ENCODE measurements around the gene CYFIP2.

- TF ChIP-seq KAT7 (CRISPR knock-in tag; IDR thresholded peaks at IDR 0.05; ENCODE audit: borderline replicate concordance) = no peak
- no peak for TF ChIP-seq TEAD4 (CRISPR knock-in tag; IDR thresholded peaks at IDR 0.05)
- no peak for TF ChIP-seq GTF2I (CRISPR knock-in tag; conservative IDR thresholded peaks at IDR 0.05)
- no peak for TF ChIP-seq ZNF396 (CRISPR knock-in tag; IDR thresholded peaks at IDR 0.05; ENCODE audit: borderline replicate concordance)
- no peak for TF ChIP-seq GABPB1 (CRISPR knock-in tag; IDR thresholded peaks at IDR 0.05)
- no peak for TF ChIP-seq CTCF (IDR thresholded peaks at IDR 0.05)
- TF ChIP-seq ZNF423 (CRISPR knock-in tag; IDR thresholded peaks at IDR 0.05) = no peak
- no peak for TF ChIP-seq ZNF425 (CRISPR knock-in tag; conservative IDR thresholded peaks at IDR 0.05)
- no peak for TF ChIP-seq MLX (CRISPR knock-in tag; IDR thresholded peaks at IDR 0.05)
These were observed 48.5 kb upstream of the CYFIP2 start for GRCh38 chr5:157217289-157218024.

Measured in WTC11 (cell line).